Occipital lobe (tissue), 2 donors: ENCODE measurements around the gene ZSCAN20. TPM values are rescaled to one million over a fixed set of nuclear protein-coding genes. Genes with fewer than 3 reads are reported as not detected.

ENCODE experiments used
- DNase-seq: peaks from one replicate; lab custom pipeline; 2025; lab: John Stamatoyannopoulos, UW
- total RNA-seq: library from RNA; depleted of rRNA; stranded (reverse); fragments of >200 nt; gene quantifications from one replicate; pipeline ENCODE4 v1.2.3, GENCODE V29; 2014

Gene ZSCAN20
- total RNA-seq, 1 donor from 2014 or later, result 10.3 TPM

- DNase-seq, result no peak
Observed at GRCh38 chr1:33443080-33443704, 29.3 kb upstream of the ZSCAN20 start.

- no peak for DNase-seq
Observed at GRCh38 chr1:33443705-33444180, 28.7 kb upstream of the ZSCAN20 start.

DNA sequence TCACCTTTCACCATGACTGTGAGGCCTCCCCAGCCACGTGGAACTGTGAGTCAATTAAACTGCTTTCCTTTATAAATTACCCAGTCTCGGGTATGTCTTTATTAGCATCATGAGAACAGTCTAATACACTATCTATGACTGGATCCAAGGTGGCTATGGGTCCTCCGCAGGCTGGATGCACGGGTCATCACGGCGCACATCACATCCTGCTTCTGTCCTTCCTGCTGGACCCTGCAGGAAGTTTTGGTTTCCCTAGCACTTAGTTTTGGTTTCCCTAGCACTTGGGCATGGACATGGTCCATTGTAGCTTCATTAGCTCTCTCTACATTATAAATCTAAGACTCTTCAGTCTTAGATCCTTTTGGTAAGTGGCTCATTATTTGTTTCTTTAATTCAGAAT lies 27.3 kb upstream of the ZSCAN20 start:
- no peak for DNase-seq

GRCh38 chr1:33446590-33446989 lies 25.9 kb upstream of the ZSCAN20 start:
- no peak for DNase-seq

GRCh38 chr1:33454646-33455282 lies 17.7 kb upstream of the ZSCAN20 start:
- no peak for DNase-seq

- no peak for DNase-seq
Observed at GRCh38 chr1:33455539-33456501, 16.6 kb upstream of the ZSCAN20 start.

DNA sequence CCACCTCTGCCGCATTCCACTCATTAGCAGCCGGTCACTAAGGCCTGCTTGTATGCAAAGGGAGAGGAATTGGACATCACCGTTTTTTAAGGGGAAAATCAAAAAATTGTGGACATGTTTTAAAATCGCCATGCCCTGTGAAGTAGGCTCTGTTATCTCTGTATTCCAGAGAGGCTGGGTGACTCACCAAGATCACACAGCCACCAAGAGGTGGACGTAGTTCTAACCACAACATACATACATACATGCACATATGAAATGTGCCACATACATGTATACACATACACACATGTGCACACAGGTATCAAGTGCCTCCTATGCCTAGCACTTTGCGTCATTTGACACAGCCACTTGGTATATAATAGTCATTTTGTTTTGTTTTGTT lies 16.0 kb upstream of the ZSCAN20 start:
- no peak for DNase-seq

GRCh38 chr1:33459691-33460090 lies 12.8 kb upstream of the ZSCAN20 start:
- DNase-seq, result no peak

DNA sequence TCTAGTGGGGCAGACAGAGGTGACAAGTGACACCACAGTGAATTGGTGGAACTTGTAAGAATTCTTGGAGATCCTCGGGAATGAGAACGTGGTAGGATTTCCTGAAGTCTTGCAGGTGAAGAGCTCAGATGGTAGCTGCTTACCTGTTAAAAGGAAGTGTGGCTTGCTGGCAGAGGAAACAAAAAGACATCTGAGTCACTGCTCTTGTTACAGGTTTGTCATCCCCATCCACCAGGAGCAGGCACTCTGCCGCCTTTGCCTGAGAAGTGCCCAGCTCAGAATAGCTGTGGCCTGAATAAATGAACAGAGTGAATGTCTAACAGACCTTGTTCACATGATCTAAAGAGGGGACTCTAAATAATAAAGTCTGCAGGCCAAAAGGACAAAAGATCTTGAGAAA lies 12.3 kb upstream of the ZSCAN20 start:
- DNase-seq, result no peak

- DNase-seq, result no peak
Observed at GRCh38 chr1:33460947-33461629, 11.4 kb upstream of the ZSCAN20 start.

- DNase-seq, result no peak
Observed at GRCh38 chr1:33462405-33463164, 9.9 kb upstream of the ZSCAN20 start.

DNA sequence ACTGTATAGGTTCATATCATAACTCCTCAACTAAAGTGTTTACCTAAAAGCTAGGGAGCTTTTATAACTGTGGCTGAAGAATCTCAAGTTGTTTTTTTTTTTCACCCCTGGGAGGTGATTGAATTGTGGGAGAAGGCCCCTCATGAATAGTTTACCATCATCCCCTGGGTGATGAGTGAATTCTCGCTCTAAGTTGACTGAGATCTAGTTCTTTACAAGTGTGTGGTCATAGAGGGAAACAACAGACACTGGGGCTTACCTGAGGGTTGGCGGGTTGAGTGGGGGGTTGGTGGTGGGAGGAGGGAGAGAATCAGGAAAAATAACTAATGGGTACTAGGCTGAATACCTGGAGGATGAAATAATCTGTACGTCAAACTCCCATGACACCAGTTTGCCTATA lies 7.9 kb upstream of the ZSCAN20 start:
- no peak for DNase-seq

- no peak for DNase-seq
Observed at GRCh38 chr1:33465316-33465715, 7.1 kb upstream of the ZSCAN20 start.

DNA sequence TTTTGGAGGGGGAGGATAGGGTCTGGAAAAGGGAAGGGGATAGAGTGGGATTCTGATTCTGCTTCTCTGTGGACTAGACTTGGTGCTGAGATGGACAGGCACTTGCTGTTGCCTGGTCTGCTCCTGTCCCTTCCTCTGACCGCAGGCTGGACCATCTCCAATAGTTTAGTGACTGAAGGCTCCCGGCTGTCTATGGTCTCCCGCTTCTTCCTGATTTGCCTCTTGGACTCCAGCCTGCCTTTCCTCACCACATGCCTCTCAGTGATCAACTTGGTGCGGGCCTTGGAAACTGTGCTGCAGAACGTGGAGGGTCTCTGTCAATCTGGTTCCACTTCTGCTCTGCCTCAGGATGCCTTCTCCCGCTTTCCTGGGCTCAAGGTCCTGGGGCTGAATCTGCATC lies 6.3 kb upstream of the ZSCAN20 start:
- DNase-seq, result no peak

GRCh38 chr1:33468011-33468410 lies 4.4 kb upstream of the ZSCAN20 start:
- no peak for DNase-seq

- no peak for DNase-seq
Observed at GRCh38 chr1:33468531-33468930, 3.9 kb upstream of the ZSCAN20 start.

DNA sequence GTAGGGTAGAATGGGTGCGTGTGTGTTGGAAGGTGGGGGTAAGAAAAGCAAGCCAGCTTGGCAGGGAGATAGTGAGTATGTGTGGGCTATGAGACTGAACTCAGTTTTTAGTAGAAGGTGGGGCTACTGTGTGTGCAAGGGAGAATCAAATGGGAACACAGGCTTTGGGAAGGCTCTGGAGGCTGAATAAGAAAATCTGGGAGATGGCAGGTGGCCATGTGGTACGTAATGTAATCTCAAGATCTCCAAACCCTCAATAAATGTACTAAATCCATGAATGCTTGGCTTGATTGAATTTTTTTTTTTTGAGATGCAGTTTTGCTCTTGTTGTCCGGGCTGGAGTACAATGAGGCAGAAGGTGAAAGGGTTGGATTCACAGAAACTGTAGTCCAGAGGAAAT lies 3.5 kb upstream of the ZSCAN20 start:
- DNase-seq, result no peak

- no peak for DNase-seq
Observed at GRCh38 chr1:33469691-33470090, 2.8 kb upstream of the ZSCAN20 start.

GRCh38 chr1:33470495-33471012 lies 1.9 kb upstream of the ZSCAN20 start:
- peak; percentile 66 for DNase-seq

- no peak for DNase-seq
Observed at GRCh38 chr1:33471416-33471815, 1.0 kb upstream of the ZSCAN20 start.

GRCh38 chr1:33473900-33474299 lies 1.5 kb downstream of the ZSCAN20 start:
- DNase-seq, result no peak
